ENCODE measurements around the gene UVSSA.

Gene UVSSA

GRCh38 chr4:1350169-1350520, 3.1 kb downstream of the UVSSA start:
- DNase-seq, result no peak

GRCh38 chr4:1351854-1352566, 5.0 kb downstream of the UVSSA start:
- DNase-seq, result peak; percentile 47

- DNase-seq, result no peak
These were observed 5.5 kb downstream of the UVSSA start for GRCh38 chr4:1352567-1352900.

- DNase-seq, result no peak
These were observed 6.4 kb downstream of the UVSSA start for GRCh38 chr4:1353186-1354055.

GRCh38 chr4:1354136-1354982, 7.4 kb downstream of the UVSSA start:
- DNase-seq, result no peak

- DNase-seq, result no peak
These were observed 7.9 kb downstream of the UVSSA start for GRCh38 chr4:1354983-1355275.

- no peak for DNase-seq
These were observed 8.4 kb downstream of the UVSSA start for GRCh38 chr4:1355378-1355777.

GRCh38 chr4:1356181-1356998, 9.4 kb downstream of the UVSSA start:
- no peak for DNase-seq

- no peak for DNase-seq
These were observed 10.6 kb downstream of the UVSSA start for GRCh38 chr4:1357356-1358248.

GRCh38 chr4:1358421-1359143, 11.6 kb downstream of the UVSSA start:
- DNase-seq, result no peak

GRCh38 chr4:1359144-1359501, 12.1 kb downstream of the UVSSA start:
- no peak for DNase-seq

- no peak for DNase-seq
These were observed 13.0 kb downstream of the UVSSA start for GRCh38 chr4:1359976-1360375.

- DNase-seq, result no peak
These were observed 13.6 kb downstream of the UVSSA start for GRCh38 chr4:1360423-1361283.

GRCh38 chr4:1361431-1361830, 14.4 kb downstream of the UVSSA start:
- no peak for DNase-seq

GRCh38 chr4:1362046-1362445, 15.0 kb downstream of the UVSSA start:
- no peak for DNase-seq

- no peak for DNase-seq
These were observed 15.5 kb downstream of the UVSSA start for GRCh38 chr4:1362521-1362920.

GRCh38 chr4:1363513-1363912, 16.5 kb downstream of the UVSSA start:
- DNase-seq, result no peak

- no peak for DNase-seq
These were observed 17.2 kb downstream of the UVSSA start for GRCh38 chr4:1364217-1364616.

GRCh38 chr4:1364748-1365147, 17.7 kb downstream of the UVSSA start:
- no peak for DNase-seq

Measured in NCI-H226 (cell line).